Left cardiac atrium (tissue), 4 donors: ENCODE results near the gene MPRIP. TPM values are rescaled to one million over a fixed set of nuclear protein-coding genes. Genes with fewer than 3 reads are reported as not detected.

Experiments used
- ATAC-seq, 2 donors: fragments of 200-7000 bp; cut with Tn5 transposase; one replicate each; pipeline ENCODE4 v1.9.1; 2020; ENCODE audit warnings: mild to moderate bottlenecking in 2 of 2, moderate library complexity in 2 of 2
- DNase-seq: peaks from one replicate; pipeline ENCODE4 v3.0.0-alpha.2; 2020
- intact Hi-C, 2 donors: fragments of 100-400 bp; cut with DNase I; formaldehyde crosslinking; loops; one replicate each; pipeline versions ENCODE4 v1.14.1 to v1.15.1; 2022 to 2023
- total RNA-seq, 2 donors: library from RNA; stranded (reverse); fragmentation: NEBNext Ultra II Directional; extraction: Animal tissue kit (Norgen Biotek cat#: 25700); gene quantifications; one replicate each; pipeline ENCODE4 v1.2.1, GENCODE V29; 2021
- donor health status: DM: no; HTN: yes; CAD: no.
- donor health status: DM: no; HTN: yes; CAD: no; lungs with severe emphysema.
- donor health status: DM: yes; HTN: yes; CAD: no.
- donor health status: Dilated cardiomyopathy.

The MPRIP gene
- total RNA-seq, 2 donors from 2014 or later, result 247 to 329 TPM

- intact Hi-C loops, result no loop called here
These were observed 33.0 kb downstream of the MPRIP start for GRCh38 chr17:17075125-17075781.

GRCh38 chr17:17076066-17076465 is 33.8 kb downstream of the MPRIP start:
- peak; percentile 3 for DNase-seq
- intact Hi-C loops, result no loop called here

More at GRCh38 chr17:17075125-17075781, 33.0 kb downstream of the MPRIP start:
- peak; percentile 40 for DNase-seq
- peak; percentile 23 to 43 for ATAC-seq

GRCh38 chr17:17077101-17077500 is 34.8 kb downstream of the MPRIP start:
- ATAC-seq (no peak), DNase-seq (peak; percentile 4)
- intact Hi-C loops, result no loop called here

More at GRCh38 chr17:17076066-17076465, 33.8 kb downstream of the MPRIP start:
- ATAC-seq, result no peak

- DNase-seq (peak; percentile 10), ATAC-seq (no peak)
These were observed 35.8 kb downstream of the MPRIP start for GRCh38 chr17:17077861-17078732.

GRCh38 chr17:17078832-17079231 is 36.6 kb downstream of the MPRIP start:
- peak; percentile 13 for DNase-seq
- intact Hi-C loops, result no loop called here
- ATAC-seq, result no peak

More at GRCh38 chr17:17077861-17078732, 35.8 kb downstream of the MPRIP start:
- intact Hi-C loops, result no loop called here

- intact Hi-C loops, result no loop called here
- DNase-seq, result peak; percentile 26
- peak; percentile 32 to 58 for ATAC-seq
These were observed 37.1 kb downstream of the MPRIP start for GRCh38 chr17:17079336-17079735.

GRCh38 chr17:17079761-17080160 is 37.5 kb downstream of the MPRIP start:
- intact Hi-C loops, result no loop called here
- ATAC-seq (peak; percentile 57 to 58), DNase-seq (peak; percentile 54)

- DNase-seq (peak; percentile 17), ATAC-seq (peak; percentile 11 to 52)
- intact Hi-C loops, result no loop called here
These were observed 37.9 kb downstream of the MPRIP start for GRCh38 chr17:17080181-17080631.

GRCh38 chr17:17080781-17081180 is 38.5 kb downstream of the MPRIP start:
- ATAC-seq (no peak), DNase-seq (peak; percentile 13)
- intact Hi-C loops, result no loop called here

GRCh38 chr17:17081304-17081940 is 39.2 kb downstream of the MPRIP start:
- intact Hi-C loops, result no loop called here
- ATAC-seq (peak; percentile 3 to 39), DNase-seq (peak; percentile 18)

GRCh38 chr17:17082878-17083277 is 40.6 kb downstream of the MPRIP start:
- DNase-seq, result peak; percentile 6
- intact Hi-C loops, result no loop called here
- no peak for ATAC-seq

GRCh38 chr17:17084317-17084835 is 42.1 kb downstream of the MPRIP start:
- ATAC-seq, result no peak
- DNase-seq, result peak; percentile 10
- intact Hi-C loops, result no loop called here

GRCh38 chr17:17084941-17085340 is 42.7 kb downstream of the MPRIP start:
- DNase-seq (peak; percentile 2), ATAC-seq (no peak)
- intact Hi-C loops, result no loop called here

- no peak for DNase-seq
- intact Hi-C loops, result no loop called here
- ATAC-seq, result no peak
These were observed 44.3 kb downstream of the MPRIP start for GRCh38 chr17:17086585-17086984.

GRCh38 chr17:17087424-17088015 is 45.3 kb downstream of the MPRIP start:
- ATAC-seq, result peak in 1 of 2 donors; percentile 37
- intact Hi-C loops, result no loop called here
- DNase-seq, result peak; percentile 17

GRCh38 chr17:17088086-17088485 is 45.8 kb downstream of the MPRIP start:
- intact Hi-C loops, result no loop called here
- DNase-seq (peak; percentile 20), ATAC-seq (peak; percentile 36 to 57)

GRCh38 chr17:17088541-17089525 is 46.6 kb downstream of the MPRIP start:
- intact Hi-C loops, result no loop called here
- ATAC-seq (peak in 1 of 2 donors; percentile 34), DNase-seq (peak; percentile 12)
